DOHH2 (cell line): ENCODE results near the gene IRAK2.

ENCODE experiments used
- H3F3A ChIP-seq: fragments of 200-600 bp; sonication (generic), shearing (Covaris generic); 2 replicates; pipeline ENCODE4 v1.6.0; 2016; ENCODE audit warnings: antibody characterized with exemption, mild to moderate bottlenecking; ENCODE audit not compliant: control insufficient read depth, insufficient read depth
- H3K27ac ChIP-seq: fragments of 200-600 bp; sonication (generic); 2 replicates; pipeline ENCODE4 v1.5.1; 2014; ENCODE audit warnings: low read depth, mild to moderate bottlenecking, low read length, moderate library complexity
- H3K27me3 ChIP-seq: fragments of 200-600 bp; sonication (generic); 2 replicates; pipeline ENCODE4 v1.6.1; 2014; ENCODE audit warnings: mild to moderate bottlenecking, low read length, mixed read lengths; ENCODE audit not compliant: control insufficient read depth
- H3K36me3 ChIP-seq: fragments of 200-600 bp; sonication (generic); 2 replicates; pipeline ENCODE4 v1.6.1; 2014; ENCODE audit warnings: mild to moderate bottlenecking, low read length, moderate library complexity, mixed read lengths; ENCODE audit not compliant: control insufficient read depth
- H3K4me1 ChIP-seq: fragments of 200-600 bp; sonication (generic); 2 replicates; pipeline ENCODE4 v1.6.1; 2014; ENCODE audit warnings: mild to moderate bottlenecking, low read length, mixed read lengths; ENCODE audit not compliant: control insufficient read depth
- H3K4me2 ChIP-seq: fragments of 200-600 bp; sonication (generic); 2 replicates; pipeline ENCODE4 v1.6.0; 2014; ENCODE audit warnings: mild to moderate bottlenecking, low read length, moderate library complexity
- H3K4me3 ChIP-seq: fragments of 200-600 bp; sonication (generic); 2 replicates; pipeline ENCODE4 v1.5.1; 2014; ENCODE audit warnings: mild to moderate bottlenecking, low read length, mixed read lengths
- H3K79me2 ChIP-seq: fragments of 200-600 bp; sonication (generic); 2 replicates; pipeline ENCODE4 v1.6.1; 2014; ENCODE audit warnings: mild to moderate bottlenecking, low read length, mixed read lengths; ENCODE audit not compliant: control insufficient read depth
- H3K9me2 ChIP-seq: fragments of 200-600 bp; sonication (generic); replicated peaks from 2 replicates; pipeline ENCODE4 v1.6.1; 2014; ENCODE audit warnings: mild to moderate bottlenecking, low read length, mixed read lengths; ENCODE audit not compliant: control insufficient read depth
- H3K9me3 ChIP-seq: fragments of 200-600 bp; sonication (generic); 2 replicates; pipeline ENCODE4 v1.6.1; 2014; ENCODE audit warnings: antibody characterized with exemption, low read length, mixed read lengths; ENCODE audit not compliant: control insufficient read depth, insufficient read depth
- H4K20me1 ChIP-seq: fragments of 200-600 bp; sonication (generic); 2 replicates; pipeline ENCODE4 v1.6.0; 2014; ENCODE audit warnings: low read depth, mild to moderate bottlenecking, antibody characterized with exemption, low read length, moderate library complexity; ENCODE audit not compliant: control insufficient read depth, insufficient read depth
- CTCF ChIP-seq: fragments of 200-600 bp; sonication (generic); IDR thresholded peaks from one replicate; pipeline ENCODE4 v1.5.1; 2014; ENCODE audit warnings: antibody characterized with exemption, mild to moderate bottlenecking, low read depth, low read length; ENCODE audit not compliant: poor library complexity, severe bottlenecking
- EZH2phosphoT487 ChIP-seq: fragments of 200-600 bp; sonication (generic); IDR thresholded peaks from 2 replicates; pipeline ENCODE4 v1.6.1; 2017; ENCODE audit warnings: borderline replicate concordance, mild to moderate bottlenecking, antibody characterized with exemption, low read length, moderate library complexity, mixed read lengths

IRAK2 gene

GRCh38 chr3:10169000-10169496, 4.3 kb downstream of the IRAK2 start:
- Histone ChIP-seq H3K4me3 (peak overlapping the region; percentile 88), H3K4me1 (peaks cover 87% of the 10 kb centered on the region), H3K27ac (peak overlapping the region; percentile 95), H3K79me2 (peaks cover 64% of the 10 kb centered on the region), H3K36me3 (peaks cover 23% of the 10 kb centered on the region), H3K9me3 (no peaks in the 10 kb centered on the region), H3K4me2 (peak overlapping the region; percentile 84), H4K20me1 (no peaks in the 10 kb centered on the region), H3K9me2 (no peaks in the 10 kb centered on the region), H3F3A (peaks cover 47% of the 10 kb centered on the region), H3K27me3 (no peaks in the 10 kb centered on the region)
- TF ChIP-seq CTCF (peak; percentile 68), EZH2phosphoT487 (no peak)

DNA sequence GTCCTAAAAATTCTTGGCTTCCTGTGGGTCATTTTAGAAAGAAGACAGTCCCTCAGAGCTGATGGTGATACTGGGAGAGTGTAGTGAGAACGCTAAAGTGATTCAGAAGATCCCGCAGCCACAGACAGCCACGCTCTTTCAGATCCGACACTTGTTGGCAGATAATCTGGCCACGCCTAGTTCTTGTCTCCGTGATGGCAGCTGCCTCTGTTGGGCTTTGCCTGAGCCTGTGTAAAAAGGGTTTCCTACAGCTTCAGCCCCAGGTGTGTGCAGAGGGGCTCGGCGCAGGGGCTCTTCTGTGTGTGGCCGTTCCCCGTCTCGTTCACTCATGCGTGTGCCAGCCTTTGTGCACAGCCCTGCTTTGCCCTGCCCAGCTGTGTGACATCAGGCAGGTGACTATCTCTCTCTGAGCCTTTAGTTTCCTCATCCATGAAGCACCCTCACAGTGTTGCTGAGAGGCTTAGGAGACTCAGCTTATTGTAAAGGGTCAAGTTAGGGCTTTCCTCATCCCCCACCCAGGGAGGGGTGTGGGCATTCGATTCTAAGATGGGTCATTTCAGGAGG, 6.3 kb downstream of the IRAK2 start:
- H3K27me3 ChIP-seq, result no peaks in the 10 kb centered on the region
- H3K4me1 ChIP-seq, result peaks cover 98% of the 10 kb centered on the region
- H3K9me2 ChIP-seq, result no peaks in the 10 kb centered on the region
- peaks cover 23% of the 10 kb centered on the region for H3K36me3 ChIP-seq
- peak overlapping the region; percentile 84 for H3K4me2 ChIP-seq
- H3K27ac ChIP-seq, result peak overlapping the region; percentile 95
- H3K9me3 ChIP-seq, result no peaks in the 10 kb centered on the region
- TF ChIP-seq CTCF (no peak), EZH2phosphoT487 (no peak)
- no peaks in the 10 kb centered on the region for H4K20me1 ChIP-seq
- peaks cover 65% of the 10 kb centered on the region for H3K79me2 ChIP-seq
- H3F3A ChIP-seq, result peaks cover 47% of the 10 kb centered on the region
- H3K4me3 ChIP-seq, result peak overlapping the region; percentile 88

DNA sequence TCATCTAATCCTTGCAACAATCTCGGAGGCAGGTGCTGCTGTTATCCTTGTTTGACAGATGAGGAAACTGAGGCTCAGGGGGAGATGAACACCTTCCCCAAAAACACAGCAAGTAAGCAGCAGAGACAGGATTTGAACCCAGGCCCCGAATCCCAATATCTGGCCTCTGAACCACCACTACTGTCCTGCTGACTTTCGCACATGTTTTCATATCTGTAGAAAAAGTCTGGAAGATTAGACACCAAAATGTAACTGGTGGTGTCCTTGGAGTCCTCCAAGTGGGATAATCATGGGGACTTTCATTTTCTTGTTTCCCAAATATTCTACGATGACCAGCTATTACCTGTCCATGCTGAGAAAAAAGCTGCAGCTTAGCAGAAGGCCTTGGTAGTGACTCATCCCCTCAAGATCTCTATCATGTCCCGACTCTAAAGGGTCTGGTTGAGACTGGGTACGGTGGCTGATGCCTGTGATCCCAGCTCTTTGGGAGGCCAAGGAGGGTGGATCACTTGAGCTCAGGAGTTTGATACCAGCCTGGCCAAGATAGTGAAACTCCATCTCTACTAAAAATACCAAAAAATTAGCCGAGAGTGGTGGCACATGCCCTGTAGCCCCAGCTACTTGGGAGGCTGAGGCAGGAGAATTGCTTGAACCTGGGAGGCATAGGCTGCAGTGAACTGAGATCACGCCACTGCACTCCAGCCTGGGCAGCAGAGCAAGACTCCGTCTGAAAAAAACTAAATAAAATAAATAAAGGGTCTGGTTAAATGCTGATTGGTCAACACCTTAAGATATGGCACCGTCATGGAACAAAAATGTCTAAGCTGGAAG, 8.6 kb downstream of the IRAK2 start:
- peak overlapping the region; percentile 46 for H3K4me2 ChIP-seq
- H3K36me3 ChIP-seq, result peaks cover 32% of the 10 kb centered on the region
- H3K4me1 ChIP-seq, result peaks cover 92% of the 10 kb centered on the region
- H3K4me3 ChIP-seq, result peak overlapping the region; percentile 21
- H3K9me2 ChIP-seq, result no peaks in the 10 kb centered on the region
- H4K20me1 ChIP-seq, result no peaks in the 10 kb centered on the region
- TF ChIP-seq EZH2phosphoT487 (no peak), CTCF (no peak)
- H3F3A ChIP-seq, result peaks cover 36% of the 10 kb centered on the region
- peak overlapping the region; percentile 95 for H3K27ac ChIP-seq
- no peaks in the 10 kb centered on the region for H3K9me3 ChIP-seq
- no peaks in the 10 kb centered on the region for H3K27me3 ChIP-seq
- peaks cover 61% of the 10 kb centered on the region for H3K79me2 ChIP-seq
